Large intestine (tissue), 12 donors: ENCODE data around the gene PHEX. TPM values are rescaled to one million over a fixed set of nuclear protein-coding genes. Genes with fewer than 3 reads are reported as not detected.

Experiments used
- DNase-seq, 2 donors: peaks; one replicate each; pipeline versions ENCODE4 v3.0.0 to v3.0.0-alpha.2; 2013
- H3K27ac ChIP-seq: one replicate; pipeline ENCODE4 v1.5.1; 2013; ENCODE audit warnings: low read length
- H3K27me3 ChIP-seq: 2 replicates; pipeline ENCODE4 v1.6.1; 2013; ENCODE audit warnings: low read length; ENCODE audit not compliant: control insufficient read depth, insufficient read depth
- H3K36me3 ChIP-seq: 2 replicates; pipeline ENCODE4 v1.6.1; 2013; ENCODE audit warnings: low read length; ENCODE audit not compliant: control insufficient read depth, insufficient read depth
- H3K4me1 ChIP-seq: one replicate; pipeline ENCODE4 v1.6.1; 2013; ENCODE audit warnings: low read length; ENCODE audit not compliant: control insufficient read depth, insufficient read depth
- H3K4me3 ChIP-seq: one replicate; pipeline ENCODE4 v1.5.1; 2013; ENCODE audit warnings: low read length
- H3K9me3 ChIP-seq: one replicate; pipeline ENCODE4 v1.6.1; 2013; ENCODE audit warnings: mild to moderate bottlenecking, low read depth, low read length, moderate library complexity; ENCODE audit not compliant: control insufficient read depth
- WGBS: methylation state at CpG from one replicate; pipeline ENCODE4 v1.1.5; 2013; ENCODE audit warnings: low lambda C conversion rate; ENCODE audit not compliant: insufficient coverage; 5-methylcytosine and 5-hydroxymethylcytosine counted together
- long read RNA-seq, 11 donors: transcript quantifications; one replicate each; lab custom pipeline, GENCODE V29; 2026
- polyA plus RNA-seq: library from polyadenylated mRNA; unstranded; fragments of 120-200 nt; gene quantifications from one replicate; pipeline ENCODE4 v1.2.1, GENCODE V29; 2013

The PHEX gene
- 0.55 TPM for polyA plus RNA-seq
- long read RNA-seq, donor 1, result 0 reads
- long read RNA-seq, donor 2, result 0 reads
- long read RNA-seq, donor 3, result 0 reads
- long read RNA-seq, donor 4, result 0 reads
- long read RNA-seq, donor 5, result 0 reads
- long read RNA-seq, donor 6, result 0 reads
- long read RNA-seq, donor 7, result 0 reads
- long read RNA-seq, donor 8, result 0 reads
- long read RNA-seq, donor 9, result 0 reads
- long read RNA-seq, donor 10, result 0 reads
- long read RNA-seq, donor 11, result 0 reads

DNA sequence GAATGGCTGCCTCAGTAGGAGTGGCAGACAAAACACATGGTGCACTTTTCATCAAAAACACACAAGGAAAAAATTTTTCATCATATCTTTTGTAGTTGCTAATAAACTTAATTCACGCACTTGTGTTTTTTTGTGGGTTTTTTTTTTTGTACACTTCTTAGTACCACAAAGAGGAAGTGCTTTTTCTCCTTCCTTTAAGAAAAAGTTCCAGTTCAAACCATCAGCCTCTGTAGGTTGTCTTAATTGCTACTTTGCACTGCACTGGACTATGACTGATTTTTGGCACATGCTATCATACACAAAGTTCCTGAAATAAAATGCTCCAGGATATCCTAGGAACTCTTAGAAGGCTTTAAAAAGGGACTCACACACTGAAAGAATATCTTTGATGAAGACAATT, at the start of gene PHEX:
Gene PHEX (plus strand): TSS at position 242 of the 400 bp plus-strand sequence. CDS start 681 bp downstream, outside the sequence.
- Histone ChIP-seq H3K36me3 (no peaks in the 10 kb centered on the region), H3K9me3 (no peaks in the 10 kb centered on the region), H3K27me3 (no peaks in the 10 kb centered on the region), H3K4me1 (peaks cover 2% of the 10 kb centered on the region), H3K27ac (no peak within 1 kb of the TSS), H3K4me3 (no peak within 1 kb of the TSS)
- WGBS, result no CpG with 5 or more reads among the region's 1 CpG
- no peak for DNase-seq

DNA sequence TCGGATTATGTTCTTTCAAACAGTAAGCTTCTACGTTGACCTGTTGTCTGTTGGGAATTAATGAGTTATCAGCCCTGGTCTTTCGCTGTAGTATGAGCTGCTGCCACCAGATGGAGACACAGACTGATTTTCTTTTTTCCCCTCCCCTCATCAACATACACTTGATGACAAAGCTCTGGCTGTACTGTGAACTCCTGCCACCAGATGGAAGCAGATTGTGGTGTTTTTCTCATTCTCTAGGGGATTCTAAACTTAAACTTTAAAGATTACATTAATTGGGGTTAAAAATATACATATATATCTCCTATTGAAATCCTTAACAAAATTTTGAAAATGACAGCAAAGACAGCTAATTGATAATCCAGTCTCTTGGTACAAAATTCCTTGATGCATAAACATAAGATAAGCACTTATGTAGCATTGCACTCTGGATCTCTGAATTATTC, 46.8 kb upstream of the PHEX start:
- no CpG with 5 or more reads among the region's 3 CpGs for WGBS
- Histone ChIP-seq H3K36me3 (peaks cover 13% of the 10 kb centered on the region), H3K4me1 (no peaks in the 10 kb centered on the region), H3K27me3 (no peaks in the 10 kb centered on the region), H3K27ac (no peak overlapping the region), H3K9me3 (no peaks in the 10 kb centered on the region), H3K4me3 (no peak overlapping the region)
- DNase-seq, result peak; percentile 68 to 73

DNA sequence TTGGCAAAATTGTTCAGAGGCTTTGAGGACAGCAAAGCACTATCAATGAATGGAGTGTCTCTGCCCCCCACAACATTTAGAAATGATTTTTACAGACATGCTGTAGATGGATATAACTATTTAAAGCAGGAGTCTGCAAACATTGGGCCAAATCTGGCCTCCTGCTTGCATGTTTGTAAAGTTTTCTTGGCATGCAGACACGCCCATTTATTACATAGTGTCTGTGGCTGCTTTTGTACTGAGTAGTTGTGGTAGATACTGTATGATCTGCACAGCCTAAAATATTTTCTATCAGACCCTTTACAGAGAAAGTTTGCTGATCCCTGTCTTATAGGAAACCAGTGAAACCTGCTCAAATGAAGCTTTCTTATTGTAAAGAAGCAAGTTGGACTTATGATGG, 45.5 kb upstream of the PHEX start:
- Histone ChIP-seq H3K27me3 (no peaks in the 10 kb centered on the region), H3K9me3 (no peaks in the 10 kb centered on the region), H3K4me3 (no peak overlapping the region), H3K4me1 (no peaks in the 10 kb centered on the region), H3K27ac (no peak overlapping the region), H3K36me3 (peaks cover 15% of the 10 kb centered on the region)
- WGBS, result no CpG with 5 or more reads among the region's 1 CpG
- peak in 1 of 2 donors; percentile 48 for DNase-seq

DNA sequence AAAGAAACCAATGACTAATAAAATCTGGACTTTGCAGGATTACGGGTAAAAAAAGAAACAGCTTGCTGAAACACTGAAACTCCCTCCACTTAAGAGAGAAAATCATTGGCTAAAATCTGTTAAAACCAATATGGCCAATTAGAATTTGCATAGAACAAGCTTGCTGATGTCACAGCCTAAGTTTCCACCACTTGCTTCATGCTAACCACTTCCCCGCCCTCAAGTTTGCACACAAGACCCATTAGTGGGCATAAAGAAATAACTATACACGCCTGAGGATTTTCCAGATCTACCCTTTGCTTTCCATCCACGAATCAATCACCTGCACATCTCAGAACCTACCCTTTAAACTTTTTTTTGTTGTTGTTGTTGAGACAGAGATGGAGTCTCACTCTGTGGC, 42.7 kb upstream of the PHEX start:
- DNase-seq, result no peak
- Histone ChIP-seq H3K4me3 (no peak overlapping the region), H3K9me3 (no peaks in the 10 kb centered on the region), H3K27ac (no peak overlapping the region), H3K36me3 (peaks cover 21% of the 10 kb centered on the region), H3K27me3 (no peaks in the 10 kb centered on the region), H3K4me1 (no peaks in the 10 kb centered on the region)
- WGBS, result 100% methylated on average over 1 of the region's 4 CpGs

DNA sequence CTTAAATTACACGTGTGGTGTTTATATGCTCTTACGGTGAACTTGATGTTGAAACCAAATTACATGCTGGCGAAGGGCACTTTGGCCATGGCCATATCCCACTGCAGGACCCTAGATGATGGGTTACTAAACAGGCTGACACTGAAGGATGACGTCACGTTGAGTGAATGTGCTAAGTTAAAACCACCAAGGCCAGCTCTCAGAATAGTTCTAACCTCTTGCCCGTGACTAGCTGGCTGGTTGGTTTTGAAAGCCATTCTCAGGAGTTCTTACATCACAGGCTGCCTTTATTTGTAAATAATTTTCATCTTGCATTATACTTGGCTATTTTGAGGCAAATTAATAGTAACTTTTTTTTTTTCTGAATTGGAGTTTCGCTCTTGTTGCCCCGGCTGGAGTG, 41.3 kb upstream of the PHEX start:
- H3K27ac ChIP-seq, result no peak overlapping the region
- no CpG with 5 or more reads among the region's 8 CpGs for WGBS

DNA sequence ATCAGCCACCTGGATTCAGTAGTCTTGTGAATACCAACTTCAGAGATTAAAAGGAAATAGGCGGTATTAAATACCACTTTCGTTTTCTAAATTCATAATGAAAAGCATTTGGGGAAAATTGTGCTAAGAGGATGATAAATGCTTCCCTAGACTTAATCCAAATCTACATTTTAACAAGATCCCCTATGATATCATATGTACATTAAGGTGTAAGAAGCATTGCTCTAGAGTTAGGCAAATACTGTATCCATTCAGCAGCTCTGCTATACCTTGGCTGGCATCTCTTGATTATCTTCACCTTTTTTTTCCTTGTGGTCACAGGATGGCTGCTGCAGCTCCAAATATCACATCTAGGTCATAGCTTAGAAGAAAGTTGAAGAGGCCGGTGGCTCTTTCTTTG, 40.6 kb upstream of the PHEX start:
- Histone ChIP-seq H3K36me3 (peaks cover 21% of the 10 kb centered on the region), H3K27me3 (no peaks in the 10 kb centered on the region), H3K9me3 (no peaks in the 10 kb centered on the region), H3K4me3 (no peak overlapping the region), H3K4me1 (no peaks in the 10 kb centered on the region), H3K27ac (no peak overlapping the region)
- whole genome bisulfite sequencing, result no CpG with 5 or more reads among the region's 3 CpGs
- DNase-seq, result no peak

More for the DNA sequence above, 41.3 kb upstream of the PHEX start:
- Histone ChIP-seq H3K36me3 (peaks cover 21% of the 10 kb centered on the region), H3K4me1 (no peaks in the 10 kb centered on the region), H3K9me3 (no peaks in the 10 kb centered on the region), H3K4me3 (no peak overlapping the region), H3K27me3 (no peaks in the 10 kb centered on the region)
- DNase-seq, result no peak

DNA sequence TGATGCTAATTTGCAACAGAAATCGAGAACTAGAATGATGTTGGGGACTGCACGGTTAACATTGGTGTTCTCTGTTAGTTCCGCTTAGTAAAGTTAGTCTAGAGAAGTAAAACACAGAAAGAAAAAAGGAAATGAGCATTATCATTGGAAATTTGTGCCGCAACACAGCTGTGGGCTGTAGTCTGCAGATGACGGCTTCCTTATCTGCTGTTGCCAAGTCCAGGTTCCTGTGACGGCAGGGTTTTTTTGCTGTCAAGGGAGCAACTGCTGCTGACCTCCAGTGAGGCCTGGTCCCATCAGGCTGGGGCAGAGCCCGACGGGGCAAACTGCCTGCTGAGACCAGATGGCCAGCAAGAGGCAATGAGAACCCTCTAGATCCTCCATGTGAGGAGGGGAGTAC, 38.9 kb upstream of the PHEX start:
- Histone ChIP-seq H3K4me1 (no peaks in the 10 kb centered on the region), H3K27me3 (no peaks in the 10 kb centered on the region), H3K36me3 (peaks cover 14% of the 10 kb centered on the region), H3K27ac (no peak overlapping the region), H3K4me3 (no peak overlapping the region), H3K9me3 (no peaks in the 10 kb centered on the region)
- DNase-seq, result no peak
- no CpG with 5 or more reads among the region's 8 CpGs for WGBS

DNA sequence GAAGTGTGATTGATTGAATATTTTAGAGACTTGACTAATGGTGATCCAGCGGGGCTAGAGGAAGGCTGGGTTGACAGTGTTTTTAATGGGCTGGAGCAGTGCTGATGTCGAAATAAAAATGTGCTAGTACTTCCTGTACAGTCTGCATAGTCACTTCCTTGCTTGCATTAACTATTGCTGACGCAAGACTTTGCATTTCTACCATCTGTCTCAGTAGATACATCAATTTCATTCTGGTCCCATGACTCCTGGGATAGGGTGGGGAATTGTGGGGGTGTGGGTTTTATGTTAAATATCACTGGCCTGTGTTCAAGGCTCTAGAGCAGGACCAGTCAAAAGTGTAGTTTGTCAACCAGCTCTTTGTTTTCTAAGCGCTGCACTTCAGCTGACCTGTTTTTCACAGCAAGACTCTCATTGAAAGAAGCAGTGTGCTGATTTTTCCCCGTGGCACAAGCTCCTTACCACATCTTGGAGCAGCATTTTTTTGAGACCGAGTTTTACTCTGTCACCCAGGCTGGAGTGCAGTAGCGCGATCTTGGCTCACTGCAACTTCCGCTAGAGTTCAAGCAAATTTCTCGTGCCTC, 35.2 kb upstream of the PHEX start:
- peak in 1 of 2 donors; percentile 9 for DNase-seq

DNA sequence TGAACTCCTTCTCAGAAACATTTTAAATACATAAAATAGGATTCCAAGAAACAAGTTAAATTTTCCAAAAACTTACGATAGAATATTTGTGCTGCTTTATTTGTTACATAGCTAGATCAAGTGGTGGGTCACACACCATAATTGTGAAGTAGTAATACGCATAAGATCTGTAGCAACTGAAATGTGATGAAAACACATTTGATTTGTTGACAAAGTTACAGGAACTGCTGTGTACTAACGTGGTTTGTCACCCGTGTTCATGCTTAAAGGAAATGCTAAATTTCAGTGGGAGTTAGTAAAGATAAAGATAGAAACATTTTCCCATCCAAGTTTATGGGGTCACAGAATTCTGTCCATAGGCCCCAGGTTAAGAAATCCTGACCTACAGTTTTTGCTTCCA, 34.1 kb upstream of the PHEX start:
- no peak overlapping the region for H3K27ac ChIP-seq
- WGBS, result no CpG with 5 or more reads among the region's 4 CpGs
- no peak overlapping the region for H3K4me3 ChIP-seq
- H3K4me1 ChIP-seq, result no peaks in the 10 kb centered on the region
- H3K36me3 ChIP-seq, result peaks cover 6% of the 10 kb centered on the region
- H3K9me3 ChIP-seq, result no peaks in the 10 kb centered on the region
- no peak for DNase-seq
- H3K27me3 ChIP-seq, result no peaks in the 10 kb centered on the region

More for the DNA sequence above, 35.2 kb upstream of the PHEX start:
- Histone ChIP-seq H3K36me3 (peaks cover 10% of the 10 kb centered on the region), H3K27ac (no peak overlapping the region), H3K4me1 (no peaks in the 10 kb centered on the region), H3K4me3 (no peak overlapping the region), H3K9me3 (no peaks in the 10 kb centered on the region), H3K27me3 (no peaks in the 10 kb centered on the region)
- WGBS, result no CpG with 5 or more reads among the region's 10 CpGs

DNA sequence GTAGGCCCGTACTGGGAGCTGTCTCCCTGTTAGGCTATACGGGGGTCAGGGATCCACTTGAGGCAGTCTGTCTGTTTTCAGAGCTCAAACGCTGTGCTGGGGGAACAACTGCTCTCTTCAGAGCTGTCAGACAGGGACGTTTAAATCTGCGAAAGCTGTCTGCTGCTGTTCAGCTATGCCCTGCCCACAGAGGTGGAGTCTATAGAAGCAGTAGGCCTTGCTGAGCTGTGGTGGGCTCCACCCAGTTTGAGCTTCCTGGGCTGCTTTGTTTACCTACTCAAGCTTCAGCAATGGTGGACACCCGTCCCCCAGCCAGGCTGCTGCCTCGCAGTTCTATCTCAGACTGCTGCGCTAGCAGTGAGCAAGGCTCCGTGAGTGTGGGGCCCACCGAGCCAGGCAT, 27.3 kb upstream of the PHEX start:
- WGBS, result no CpG with 5 or more reads among the region's 10 CpGs

DNA sequence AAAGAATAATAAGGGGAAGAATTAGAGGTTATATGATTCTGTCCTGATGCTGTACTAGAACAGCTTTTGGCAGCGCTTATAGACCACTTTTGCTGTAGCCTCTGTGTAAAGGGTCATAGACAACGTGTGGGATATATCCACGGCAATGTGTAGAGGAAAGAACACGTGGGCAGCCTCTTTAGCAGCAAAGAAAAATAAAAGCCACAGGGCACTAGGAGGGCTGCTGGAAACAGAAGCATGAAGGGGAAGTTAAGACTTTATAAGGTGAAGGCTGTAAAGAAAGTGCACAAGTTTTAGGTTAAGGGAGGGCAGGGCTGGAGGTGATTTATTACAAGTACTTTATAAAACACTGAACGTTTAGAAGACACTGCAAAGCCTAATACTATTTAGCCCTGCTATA, 20.1 kb upstream of the PHEX start:
- Histone ChIP-seq H3K9me3 (no peaks in the 10 kb centered on the region), H3K36me3 (no peaks in the 10 kb centered on the region), H3K4me3 (no peak overlapping the region), H3K27me3 (no peaks in the 10 kb centered on the region), H3K27ac (no peak overlapping the region), H3K4me1 (peaks cover 4% of the 10 kb centered on the region)
- no CpG with 5 or more reads among the region's 5 CpGs for WGBS
- DNase-seq, result no peak

More for the DNA sequence above, 27.3 kb upstream of the PHEX start:
- Histone ChIP-seq H3K27me3 (no peaks in the 10 kb centered on the region), H3K27ac (no peak overlapping the region), H3K36me3 (no peaks in the 10 kb centered on the region), H3K4me3 (no peak overlapping the region), H3K9me3 (no peaks in the 10 kb centered on the region), H3K4me1 (no peaks in the 10 kb centered on the region)
- DNase-seq, result no peak
